SKM-1 (cell line): ENCODE measurements around the gene OTULINL.

Experiments
- DNase-seq: peaks from one replicate; lab custom pipeline; 2025; ENCODE audit not compliant: unreplicated experiment; lab: John Stamatoyannopoulos, UW

Gene OTULINL

DNA sequence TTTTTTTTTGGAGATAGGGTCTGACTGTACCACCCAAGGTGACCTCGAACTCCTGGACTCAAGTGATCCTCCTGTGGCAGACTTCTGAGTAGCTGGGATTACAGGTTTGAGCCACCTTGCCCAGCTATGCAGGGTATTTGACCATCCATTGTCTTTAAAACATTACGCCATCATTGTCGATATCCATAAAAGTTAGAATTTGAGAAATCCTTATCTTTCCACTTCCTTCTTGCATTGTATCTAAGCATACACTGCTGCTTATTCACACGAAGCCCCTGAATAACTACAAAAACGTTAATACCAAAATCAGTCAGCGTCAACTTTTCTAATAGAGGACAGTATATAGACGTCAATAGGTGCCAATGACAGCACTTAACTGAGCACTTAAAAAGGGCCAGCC, 5.4 kb upstream of the OTULINL start:
- no peak for DNase-seq

DNA sequence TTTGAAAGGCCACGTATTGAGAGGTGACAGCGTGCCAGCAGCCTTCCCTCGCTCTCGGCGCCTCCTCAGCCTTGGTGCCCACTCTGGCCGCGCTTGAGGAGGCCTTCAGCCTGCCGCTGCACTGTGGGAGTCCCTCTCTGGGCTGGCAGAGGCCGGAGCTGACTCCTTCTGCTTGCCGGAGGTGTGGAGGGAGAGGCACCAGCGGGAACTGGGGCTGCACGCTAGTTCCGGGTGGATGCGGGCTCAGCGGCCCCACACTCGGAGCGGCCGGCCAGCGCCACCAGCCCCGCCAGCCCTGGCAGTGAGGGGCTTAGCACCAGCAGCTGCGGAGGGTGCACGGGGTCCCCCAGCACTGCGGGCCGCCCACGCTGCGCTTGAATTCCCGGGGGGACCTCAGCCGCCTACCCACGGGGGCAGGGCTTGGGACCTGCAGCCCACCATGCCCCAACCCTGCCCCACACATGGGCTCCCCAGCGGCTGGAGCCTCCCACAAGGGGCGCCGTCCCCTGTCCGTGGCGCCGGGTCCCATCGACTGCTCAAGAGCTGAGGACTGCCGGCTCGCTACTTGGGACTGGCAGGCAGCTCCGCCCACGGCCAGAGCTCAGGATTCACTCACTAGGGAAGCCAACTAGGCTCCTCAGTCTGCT, 4.4 kb upstream of the OTULINL start:
- no peak for DNase-seq

DNA sequence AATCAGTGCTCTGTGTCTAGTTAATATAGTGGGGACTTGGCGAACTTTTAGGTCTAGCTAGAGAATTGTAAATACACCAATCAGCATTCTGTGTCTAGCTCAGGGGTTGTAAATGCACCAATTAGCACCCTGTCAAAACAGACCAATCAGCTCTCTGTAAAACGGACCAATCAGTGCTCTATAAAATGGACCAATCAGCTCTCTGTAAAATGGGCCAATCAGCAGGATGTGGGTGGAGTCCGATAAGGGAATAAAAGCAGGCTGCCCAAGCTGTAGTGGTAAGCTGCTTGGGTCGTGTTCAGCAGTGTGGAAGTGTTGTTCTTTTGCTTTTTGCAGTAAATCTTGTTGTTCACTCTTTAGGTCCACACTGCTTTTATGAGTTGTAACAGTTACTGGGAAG, 3.6 kb upstream of the OTULINL start:
- DNase-seq = no peak

DNA sequence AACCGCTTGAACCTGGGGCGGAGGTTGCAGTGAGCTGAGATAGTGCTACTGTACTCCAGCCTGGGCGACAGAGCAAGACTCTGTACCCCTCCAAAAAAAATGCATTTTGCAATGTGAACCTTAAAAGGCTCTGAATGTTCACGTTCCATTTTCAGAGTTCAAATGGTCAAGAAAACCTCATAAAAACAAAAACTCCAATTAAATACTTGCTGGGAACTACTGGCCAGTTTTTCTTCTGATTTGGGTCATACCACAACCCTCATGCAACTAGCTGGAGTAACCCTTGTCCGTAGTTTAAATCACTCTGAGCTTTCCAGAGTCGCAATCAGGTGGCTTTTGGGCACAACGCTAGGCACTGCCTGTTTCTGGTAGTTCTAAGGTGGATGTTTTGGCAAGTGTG, 2.3 kb upstream of the OTULINL start:
- DNase-seq = no peak

DNA sequence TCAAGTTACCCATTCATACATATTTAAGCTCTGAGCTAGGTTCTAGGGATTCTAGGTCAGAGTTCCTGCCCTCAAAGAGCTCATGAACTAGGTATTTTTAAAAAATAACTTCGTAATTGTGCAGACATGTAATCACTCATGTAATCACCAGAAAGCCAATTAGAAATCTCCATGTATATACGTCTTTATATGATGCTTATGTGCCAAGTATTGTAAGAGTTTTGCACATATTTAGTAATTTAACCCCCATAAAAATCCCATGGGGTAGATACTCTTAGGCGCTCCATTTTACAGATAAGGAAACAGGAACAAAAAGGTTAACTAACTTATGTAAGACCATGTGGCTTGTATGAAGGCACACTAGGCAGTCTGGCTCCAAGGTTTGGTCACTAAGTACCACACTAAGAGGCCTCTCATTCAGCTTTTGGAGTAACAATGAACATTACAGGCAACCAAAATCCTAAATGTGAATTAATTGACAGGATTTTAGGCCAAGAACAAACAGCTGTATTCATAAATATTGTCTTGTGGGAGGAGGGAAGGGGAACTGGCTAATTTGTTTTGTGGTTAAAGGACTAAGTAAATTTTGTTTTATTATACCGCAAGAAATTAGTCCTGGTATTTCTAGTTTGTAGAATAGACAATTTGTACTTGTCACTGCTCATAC, 1.7 kb upstream of the OTULINL start:
- peak; percentile 43 for DNase-seq

DNA sequence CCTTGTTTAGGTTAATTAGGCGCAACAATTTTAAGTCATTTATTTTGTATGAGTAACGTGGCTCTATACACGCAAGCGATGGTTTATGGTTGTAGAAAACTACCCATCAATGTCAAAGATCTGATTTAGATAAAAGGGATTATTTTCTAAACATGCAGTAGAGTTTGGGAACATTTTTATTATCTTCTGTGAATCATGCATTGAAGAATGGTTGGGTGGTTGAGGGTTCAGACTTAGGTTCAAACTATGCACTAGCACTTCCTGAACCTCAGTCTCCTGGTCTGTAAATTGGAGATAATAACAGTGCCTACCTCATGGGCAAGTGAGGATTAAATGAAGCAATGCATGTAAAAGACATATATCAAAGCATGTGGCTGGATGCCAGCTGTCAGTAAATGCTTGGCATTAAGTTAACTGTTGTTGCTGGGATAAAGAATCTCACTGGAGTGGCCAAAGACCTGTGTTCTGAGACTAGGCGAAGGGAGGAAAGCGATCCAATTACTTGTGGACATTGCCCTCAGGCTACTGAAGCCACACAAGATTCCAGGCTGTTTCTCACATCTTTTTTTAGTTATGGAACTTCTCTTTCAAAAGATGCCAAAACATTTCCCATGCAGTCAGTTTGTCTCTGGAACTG, 1.1 kb upstream of the OTULINL start:
- DNase-seq = no peak

DNA sequence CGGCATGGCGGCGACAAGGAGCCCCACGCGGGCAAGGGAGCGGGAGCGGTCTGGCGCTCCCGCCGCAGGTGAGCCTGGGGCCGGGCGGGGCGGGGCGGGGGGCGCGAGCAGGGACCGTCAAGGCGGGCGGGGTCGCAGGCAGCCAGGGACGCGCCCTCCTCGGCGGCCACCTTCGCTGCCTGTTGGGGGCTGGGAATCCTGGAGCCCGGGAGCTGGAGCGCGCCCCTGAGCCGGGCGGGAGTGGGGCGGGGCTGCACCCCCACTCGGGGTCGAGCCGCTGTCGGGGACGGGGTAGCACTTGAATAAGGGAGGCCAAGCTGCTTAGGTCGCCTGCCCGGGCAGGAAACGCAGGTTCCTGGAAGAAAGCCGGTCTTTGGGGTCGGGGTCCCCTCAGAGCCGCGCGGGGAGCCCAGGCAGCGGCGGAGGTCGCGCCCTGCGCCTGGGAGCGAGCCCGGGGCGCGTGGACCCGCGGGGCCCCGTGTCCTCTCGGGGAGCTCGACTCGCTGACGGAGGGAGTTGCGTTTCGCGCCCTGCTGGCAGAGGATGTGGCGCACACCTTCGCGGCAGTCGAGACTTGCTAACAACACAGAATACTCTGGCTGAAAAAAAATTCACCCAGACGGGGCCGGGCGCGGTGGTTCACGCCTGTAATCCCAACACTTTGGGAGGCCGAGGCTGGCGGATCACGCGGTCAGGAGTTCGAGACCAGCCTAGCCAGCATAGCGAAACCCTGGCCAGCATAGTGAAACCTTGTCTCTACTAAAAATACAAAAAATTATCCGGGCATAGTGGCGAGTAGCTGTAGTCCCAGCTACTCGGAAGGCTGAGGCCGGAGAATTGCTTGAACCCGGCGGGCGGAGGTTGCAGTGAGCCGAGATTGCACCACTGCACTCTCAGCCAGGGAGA, 552 bp downstream of the OTULINL start:
- peak; percentile 20 for DNase-seq

DNA sequence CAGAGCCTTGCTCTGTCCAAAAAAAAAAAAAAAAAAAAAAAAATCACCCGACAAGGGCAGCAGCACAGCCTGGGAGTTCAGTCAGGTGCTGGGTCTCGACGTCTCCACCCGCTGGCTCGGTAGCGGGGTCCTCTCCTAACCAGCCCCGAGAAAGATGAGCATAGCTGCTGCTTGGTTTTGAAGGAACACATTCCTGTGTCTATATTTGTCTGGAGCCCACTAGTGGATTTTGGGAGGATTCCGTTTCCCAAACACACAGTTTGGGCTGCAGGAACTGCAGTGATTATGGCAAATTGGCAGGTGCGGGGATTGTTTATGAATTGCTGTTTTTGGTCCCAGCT, 1.2 kb downstream of the OTULINL start:
- DNase-seq = no peak

DNA sequence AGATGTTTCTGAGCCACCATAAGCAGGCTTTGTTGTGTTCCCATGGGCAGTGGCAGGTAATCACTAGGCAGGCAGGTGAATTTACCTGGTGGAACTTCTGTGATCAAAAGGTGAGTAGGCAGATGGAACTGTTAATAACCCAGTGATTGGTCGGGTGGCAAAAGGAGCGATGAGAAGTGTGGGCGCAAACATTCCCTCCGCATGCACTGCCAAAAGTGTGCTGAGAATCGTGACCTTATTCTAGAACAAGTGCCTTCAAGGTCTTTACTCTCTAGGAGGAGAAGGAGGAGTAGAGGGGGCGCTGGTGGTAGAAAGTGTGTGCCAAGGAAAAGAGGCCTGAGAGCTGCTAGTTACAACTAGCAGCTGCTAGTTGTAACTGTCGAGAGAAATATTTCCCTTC, 3.3 kb downstream of the OTULINL start:
- DNase-seq = no peak

DNA sequence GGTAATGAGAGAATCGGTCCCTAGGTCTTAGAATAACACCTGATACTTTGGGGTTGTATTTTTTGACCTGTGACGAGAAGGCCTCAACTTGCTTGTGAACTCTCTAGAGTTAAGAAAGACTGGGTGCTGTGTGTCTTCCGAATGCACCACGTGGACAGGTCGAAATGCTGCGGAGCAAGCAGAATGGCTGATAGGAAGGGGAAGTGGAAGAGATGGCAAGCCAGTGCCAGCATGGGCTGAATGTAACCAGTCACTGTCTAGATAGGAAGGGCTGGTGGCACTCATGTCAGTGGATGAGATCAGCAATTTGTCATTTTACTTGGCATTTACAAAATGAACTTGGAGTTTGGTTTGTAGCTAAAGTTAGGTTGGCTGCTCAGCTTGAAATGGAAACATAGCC, 5.6 kb downstream of the OTULINL start:
- no peak for DNase-seq

DNA sequence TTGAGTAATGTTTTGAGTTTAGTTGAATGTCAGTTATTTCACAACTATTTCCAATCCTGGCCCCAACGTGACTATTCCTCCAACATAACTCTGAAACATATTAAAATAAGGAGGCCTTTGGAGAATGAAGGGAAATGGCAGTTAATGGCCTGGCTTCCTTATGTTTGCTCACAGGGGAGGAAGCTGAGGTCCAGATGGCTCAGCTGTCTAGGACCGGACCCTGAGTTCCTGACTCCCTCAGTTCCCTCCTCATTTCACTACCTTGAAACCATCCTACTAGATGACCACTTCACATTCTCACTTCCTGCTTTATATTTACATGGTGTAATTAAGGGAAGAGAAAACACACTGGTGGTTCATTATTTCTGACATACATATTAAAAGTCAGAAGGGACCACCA, 6.6 kb downstream of the OTULINL start:
- peak; percentile 24 for DNase-seq

DNA sequence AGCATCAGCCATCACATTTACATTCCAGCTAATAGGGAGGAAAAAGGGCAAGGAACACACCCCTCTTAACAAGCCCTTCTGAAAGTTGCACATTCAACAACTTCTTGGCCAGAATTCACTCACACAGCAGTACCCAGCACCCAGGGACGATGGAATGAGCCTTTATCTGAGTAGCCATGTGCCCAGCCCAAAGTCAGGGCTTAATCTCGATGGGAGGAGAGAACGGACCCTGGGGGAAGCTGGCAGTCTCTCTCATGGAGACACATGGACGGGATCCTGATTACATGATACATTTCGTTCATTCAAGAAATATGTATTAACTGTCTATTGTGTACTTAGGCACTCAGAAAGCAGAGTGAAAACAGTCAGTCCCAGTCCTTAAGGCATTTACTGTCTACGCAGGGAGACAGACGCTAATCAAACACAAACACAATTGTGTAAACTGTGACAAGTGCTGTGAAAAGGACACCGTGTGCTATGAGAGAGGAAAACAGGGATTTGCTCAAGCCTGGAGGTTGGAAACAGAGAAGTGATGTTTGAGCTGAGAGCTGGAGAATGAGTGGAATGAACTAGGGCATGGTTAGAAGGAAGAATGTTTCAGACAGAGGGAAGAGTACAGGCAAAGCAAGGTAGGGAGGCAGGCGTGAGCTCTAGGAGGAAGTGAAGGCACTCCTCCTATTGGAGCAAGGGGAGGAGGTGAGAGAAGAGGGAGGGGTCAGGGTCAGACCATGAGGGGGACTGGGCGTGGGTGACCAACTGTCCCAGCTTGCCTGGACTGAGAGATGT, 7.4 kb downstream of the OTULINL start:
- DNase-seq = no peak

DNA sequence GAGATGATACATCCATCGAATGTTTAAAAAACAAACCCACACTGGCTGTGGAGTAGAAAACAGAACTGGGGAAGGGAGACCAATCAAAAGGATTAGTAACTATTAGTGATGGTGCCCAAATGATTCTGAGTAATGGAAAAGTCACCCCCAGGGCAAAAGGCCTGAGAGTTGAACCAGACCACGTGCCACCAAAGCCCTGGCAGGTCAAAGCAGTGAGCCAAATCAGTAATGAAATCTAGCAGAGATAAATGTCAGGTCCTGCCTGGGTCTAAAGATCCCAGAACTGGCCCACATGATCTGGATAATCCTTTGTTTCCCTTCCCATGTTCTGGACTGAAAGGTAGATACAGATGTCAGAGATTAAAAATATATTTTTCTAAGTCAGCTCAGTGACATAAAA, 9.4 kb downstream of the OTULINL start:
- DNase-seq = no peak

DNA sequence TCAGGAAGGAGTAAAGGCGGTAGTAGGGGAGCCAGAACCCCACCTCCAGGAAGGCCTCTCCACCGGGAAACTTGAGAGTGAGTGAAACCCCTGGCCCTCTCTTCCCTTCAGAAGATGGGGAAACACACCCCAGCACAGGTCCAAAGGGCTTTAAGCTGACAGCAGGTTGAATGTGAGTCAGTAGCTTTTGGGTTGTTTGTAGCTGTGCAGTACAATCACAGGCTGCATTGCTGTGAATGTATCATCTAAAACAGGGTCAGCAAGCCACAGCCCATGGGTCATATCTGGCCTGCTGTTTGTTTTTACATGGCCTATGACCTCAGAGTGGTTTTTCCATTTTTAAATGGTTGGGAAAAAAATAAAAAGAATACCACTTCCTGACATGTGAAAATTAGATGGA, 10.0 kb downstream of the OTULINL start:
- DNase-seq = no peak

DNA sequence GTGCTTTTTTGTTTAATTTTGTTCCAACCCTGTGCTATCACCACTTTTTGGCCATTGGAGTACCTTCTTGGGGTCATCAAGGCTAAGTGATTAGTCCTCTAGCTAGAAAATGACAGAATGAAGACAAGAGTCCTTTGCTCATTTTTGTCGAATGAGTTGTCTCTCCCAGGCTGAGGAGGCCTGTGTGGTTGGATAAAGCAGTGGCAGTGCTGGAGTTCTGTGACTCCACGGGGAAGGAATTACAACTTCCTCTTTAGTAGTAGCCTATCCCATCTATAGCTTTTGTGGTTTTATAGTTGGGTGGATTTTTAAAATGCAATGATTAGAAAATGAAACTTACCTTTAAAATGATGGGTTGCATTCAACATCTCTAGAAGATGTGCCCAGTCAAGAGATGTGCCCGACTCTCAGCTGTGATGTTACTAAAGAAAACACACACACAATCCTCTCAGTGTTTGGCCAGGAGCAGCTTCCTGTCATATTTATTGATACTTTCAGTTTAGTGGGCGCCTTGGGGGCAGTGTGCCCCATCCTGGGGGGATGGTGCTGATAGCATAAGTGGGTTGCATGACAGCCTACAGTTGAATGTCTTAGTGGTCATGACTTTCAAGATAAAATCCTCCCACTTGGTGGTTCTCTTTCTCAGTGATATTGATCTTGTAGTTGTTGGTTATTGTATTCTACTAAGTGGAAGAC, 11.9 kb downstream of the OTULINL start:
- DNase-seq = no peak

DNA sequence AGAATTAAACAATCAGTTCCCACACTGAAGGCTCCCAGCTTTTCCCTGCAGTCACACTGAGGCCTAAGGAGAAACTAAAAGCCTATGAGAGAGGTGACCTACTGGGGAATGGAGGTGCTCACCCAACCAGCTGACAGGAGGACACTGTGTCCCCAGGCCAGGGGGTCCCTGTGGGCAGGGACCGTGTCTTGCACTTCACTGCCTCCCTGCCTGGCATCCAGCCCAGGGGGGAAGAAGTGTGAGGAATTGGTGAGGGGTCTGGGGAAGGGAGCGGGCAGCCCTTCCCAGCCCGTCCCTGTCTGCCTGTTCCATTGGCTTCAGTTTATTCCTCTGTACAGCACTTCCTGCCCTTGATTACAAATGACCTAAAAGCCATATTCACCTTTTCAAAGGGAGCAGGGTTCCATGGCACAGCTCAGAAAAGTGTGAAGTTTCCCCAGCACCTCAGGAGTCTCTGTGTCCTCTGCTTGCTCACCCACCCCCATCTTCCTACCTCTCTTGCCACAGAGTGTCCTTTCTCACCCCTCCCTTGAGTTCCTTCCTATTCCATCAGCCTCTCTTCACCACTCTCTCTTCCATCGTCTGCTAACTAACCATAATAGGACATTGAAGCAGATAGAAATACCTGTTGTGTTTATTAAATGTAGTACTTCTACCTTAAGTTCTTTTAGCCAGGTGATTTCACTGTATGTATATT, 12.9 kb downstream of the OTULINL start:
- peak; percentile 26 for DNase-seq

DNA sequence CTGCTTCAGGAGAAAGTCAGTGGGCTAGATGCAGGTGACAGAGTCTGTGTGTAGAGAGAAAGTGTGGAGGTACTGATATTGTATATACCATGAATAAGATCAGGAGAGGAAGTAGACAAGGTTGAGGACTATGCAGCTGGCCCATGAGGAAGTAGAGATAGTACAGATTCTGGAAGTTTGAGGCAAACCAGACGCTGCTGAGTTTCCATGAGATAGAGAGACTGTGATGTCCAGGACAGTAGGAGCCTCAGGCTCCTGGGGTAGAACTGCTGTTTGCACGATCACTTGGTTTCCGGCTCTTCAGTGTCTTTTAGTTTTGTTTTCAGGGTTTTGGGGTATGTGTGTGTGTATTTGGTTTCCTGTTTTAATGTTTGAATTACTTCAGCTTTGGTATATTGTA, 13.6 kb downstream of the OTULINL start:
- peak; percentile 78 for DNase-seq

DNA sequence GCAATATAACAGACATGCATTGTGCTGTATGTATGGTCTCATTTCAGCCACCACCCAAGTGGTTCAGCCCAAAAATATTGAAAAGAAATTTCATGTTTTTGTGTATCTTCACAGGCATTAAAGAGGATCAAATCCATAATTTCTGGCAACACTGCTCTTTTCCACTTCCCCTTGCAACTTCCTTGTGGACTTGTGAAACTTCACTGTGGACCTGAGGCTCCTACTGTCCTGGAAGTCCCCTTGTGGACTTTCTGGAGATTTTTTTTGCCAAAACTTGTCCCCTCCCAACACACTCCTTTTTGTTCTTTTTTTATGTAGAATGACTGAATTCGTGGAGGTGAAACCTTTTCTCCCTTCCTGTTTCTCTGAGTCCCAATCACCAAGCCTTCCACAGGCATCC, 14.3 kb downstream of the OTULINL start:
- DNase-seq = no peak

DNA sequence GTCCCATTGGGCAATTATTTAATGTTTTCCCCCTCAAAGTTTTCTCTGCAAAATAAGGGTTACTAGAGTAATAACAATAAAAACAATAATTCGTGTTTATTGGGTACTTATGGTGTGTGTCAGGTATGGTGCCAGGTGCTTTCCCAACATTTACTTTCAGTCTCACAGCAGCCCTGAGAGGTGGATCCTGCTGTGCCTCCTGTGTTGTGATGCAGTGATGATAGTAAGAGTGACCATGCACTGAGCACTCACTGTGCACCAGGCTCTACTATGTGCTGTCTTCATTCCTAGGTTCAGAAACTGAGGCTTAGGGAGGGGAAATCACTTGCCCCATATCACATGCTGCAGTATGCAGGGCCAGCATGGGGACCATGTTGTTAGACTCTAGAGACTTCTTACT, 15.5 kb downstream of the OTULINL start:
- DNase-seq = no peak

DNA sequence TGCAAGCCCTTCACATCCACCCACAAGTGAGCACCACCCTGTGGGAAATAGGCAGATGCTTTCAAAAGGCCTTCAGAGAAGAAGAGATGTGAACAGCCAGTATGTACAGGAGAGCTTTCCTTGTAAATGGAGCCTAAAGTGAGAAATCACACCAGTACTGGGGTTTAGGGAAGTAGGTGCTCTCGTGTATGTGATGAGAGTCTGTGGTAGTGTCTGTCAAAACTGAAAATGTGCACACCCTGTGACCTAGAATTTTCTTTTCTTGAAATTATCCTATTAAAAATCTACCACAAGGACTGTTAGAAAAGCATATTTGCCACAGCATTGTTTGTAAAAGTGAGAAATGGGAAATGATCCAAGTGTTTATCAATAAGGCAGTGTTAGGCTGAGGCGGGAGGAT, 16.6 kb downstream of the OTULINL start:
- DNase-seq = no peak
